Stimulated activated naive CD8-positive, alpha-beta T cell treated with anti-CD3 and anti-CD28 coated beads, Interleukin-15, Interleukin-2, amounts not matched to agents 100 U/mL and 50 U/mL, for 24 hours (primary cell): Measurements from ENCODE around the gene VEZT.
"Not testable (repeated sequence)": the region's sequence is repeated elsewhere in the genome, so short reads cannot be mapped to it uniquely, and the experiment has no call there.

Experiments
- ATAC-seq: fragments of 150-1000 bp; cut with Tn5 transposase; one replicate; pipeline ENCODE4 v1.10.0; 2021
- DNase-seq: peaks from one replicate; pipeline ENCODE4 v3.0.0; 2021

Gene VEZT

DNA sequence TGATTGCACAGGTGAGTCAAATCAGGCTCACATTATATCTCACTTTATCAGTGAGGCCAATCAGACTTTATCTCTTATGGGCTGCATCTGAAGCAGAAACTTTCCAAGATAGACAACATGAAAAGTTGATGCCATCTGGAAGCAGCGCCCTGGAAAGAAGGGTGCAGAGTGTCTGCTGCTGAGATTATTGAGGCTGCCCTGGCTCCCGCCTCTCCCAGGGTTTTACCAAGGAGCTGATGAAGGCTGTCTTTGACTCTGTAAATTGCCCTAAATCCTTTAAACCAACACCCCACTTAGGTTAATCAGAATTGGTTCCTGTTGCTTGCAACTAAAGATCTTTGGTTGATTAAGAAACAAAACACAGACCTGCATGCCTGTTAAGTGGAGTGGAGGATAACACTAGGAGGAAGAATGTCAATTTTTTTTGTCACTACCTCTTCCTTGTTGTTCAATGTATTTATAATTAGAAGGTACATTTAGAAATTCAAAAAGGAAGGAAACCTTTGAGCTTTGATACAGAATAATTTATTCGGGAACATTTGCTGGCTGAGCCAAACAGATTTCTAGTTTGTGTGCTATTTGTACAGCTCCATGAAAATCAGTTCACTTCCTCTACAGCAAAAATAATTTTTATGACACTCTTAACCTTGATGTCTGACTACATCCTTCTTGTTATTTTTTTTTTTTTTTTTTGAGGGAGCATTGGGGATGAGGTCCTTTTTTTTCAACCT is 104.1 kb downstream of the VEZT start:
- ATAC-seq (no peak), DNase-seq (no peak)

DNA sequence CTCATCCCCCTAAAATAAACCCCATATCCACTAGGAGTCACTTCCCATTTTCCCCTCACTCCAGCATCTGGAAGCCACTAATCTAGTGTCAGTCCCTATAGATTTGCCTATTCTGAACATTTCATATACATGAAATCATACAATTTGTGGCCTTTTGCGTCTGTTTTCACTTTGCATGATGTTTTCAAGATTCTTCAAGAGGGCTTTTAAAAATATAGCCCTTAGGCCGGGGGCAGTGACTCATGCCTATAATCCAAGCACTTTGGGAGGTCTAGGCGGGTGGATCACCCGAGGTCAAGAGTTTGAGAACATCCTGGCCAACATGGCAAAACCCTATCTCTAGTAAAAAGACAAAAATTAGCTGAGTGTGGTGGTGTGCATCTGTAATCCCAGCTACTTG is 104.7 kb downstream of the VEZT start:
- DNase-seq = no peak
- no peak for ATAC-seq

DNA sequence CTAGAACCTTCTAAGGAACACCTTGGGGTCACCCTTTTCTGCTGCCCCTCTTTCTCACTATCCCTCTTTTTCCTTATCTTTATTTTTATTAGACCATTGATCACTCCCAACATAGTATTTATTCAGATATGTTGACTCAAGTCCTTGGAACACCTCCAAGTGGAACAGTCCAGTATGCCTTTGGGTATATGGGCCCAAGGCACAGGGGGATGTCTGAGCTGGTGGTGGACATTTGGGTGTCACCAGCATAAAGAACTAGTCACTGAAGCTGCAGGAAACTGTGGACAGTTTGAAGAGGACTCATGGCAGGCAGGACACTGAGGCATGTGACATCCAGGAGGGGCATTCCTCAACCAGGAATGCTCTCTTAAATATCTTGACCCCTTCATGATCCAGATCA is 105.6 kb downstream of the VEZT start:
- ATAC-seq = no peak
- no peak for DNase-seq

DNA sequence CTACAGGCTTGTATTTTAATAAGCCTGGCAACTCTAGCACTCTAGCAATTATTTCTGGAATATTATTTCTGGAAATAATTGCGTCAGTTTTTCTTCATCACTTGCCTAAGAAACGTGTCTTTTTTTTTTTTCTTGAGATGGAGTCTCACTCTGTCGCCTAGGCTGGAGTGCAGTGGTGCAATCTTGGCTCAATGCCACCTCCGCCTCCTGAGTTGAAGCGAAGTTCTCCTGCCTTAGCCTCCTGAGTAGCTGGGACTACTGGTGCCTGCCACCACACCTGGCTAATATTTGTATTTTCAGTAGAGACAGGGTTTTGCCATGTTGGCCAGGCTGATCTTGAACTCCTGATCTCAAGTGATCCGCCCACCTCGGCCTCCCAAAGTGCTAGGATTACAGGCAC is 106.6 kb downstream of the VEZT start:
- not testable (repeated sequence) for ATAC-seq, DNase-seq

DNA sequence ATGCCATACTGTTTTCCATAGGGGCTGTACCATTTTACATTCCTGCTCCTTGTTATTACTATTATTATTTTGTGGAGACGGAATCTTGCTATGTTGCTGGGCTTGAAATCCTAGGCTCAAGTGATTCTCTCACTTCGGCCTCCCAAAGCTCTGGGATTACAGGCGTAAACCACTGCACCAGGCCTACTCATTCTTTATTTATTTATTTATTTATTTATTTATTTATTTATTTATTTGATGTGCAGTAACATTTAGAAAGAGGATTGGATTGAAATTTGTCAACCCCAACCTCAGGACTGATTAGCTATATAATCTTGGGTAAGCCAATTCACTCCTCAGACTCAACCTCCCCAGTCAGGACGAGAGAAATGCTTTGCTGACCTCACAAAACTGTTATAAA is 107.9 kb downstream of the VEZT start:
- no peak for ATAC-seq
- no peak for DNase-seq

DNA sequence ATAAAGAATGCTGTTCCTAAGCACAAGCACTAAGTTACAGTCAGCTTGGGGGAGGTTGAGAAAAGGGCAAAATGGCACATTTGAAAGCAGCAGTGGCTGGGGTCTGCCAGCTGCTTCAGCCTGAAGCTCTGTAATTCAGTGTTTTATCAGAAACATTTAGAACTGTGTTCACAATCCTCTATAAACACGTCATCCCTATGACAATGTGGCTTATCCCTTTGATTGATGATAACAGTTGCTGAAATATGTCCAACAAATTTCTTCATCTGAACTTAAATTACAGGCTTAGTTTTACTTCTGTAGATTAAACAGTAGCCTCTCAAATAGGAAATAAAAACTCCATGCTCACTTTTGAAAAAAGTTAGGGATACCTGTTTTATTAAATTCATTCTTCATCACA is 108.8 kb downstream of the VEZT start:
- DNase-seq (no peak), ATAC-seq (no peak)

DNA sequence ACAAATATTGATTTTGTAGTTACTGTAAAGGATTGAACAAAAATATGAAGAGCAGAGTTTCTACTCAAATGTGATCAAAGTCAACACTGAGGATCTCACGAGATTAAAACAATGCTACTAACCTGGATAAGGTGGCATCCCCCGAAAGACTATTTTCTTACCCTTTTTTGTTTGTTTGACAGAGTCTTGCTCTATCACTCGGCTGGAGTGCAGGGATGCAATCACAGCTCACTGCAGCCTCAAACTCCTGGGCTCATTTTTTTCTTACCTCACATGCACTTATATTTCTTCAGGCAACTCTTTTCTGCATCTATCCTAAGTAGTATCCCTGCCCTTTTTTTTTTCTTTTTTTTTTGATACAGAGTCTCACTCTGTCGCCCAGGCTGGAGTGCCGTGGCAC is 109.2 kb downstream of the VEZT start:
- ATAC-seq (no peak), DNase-seq (no peak)

DNA sequence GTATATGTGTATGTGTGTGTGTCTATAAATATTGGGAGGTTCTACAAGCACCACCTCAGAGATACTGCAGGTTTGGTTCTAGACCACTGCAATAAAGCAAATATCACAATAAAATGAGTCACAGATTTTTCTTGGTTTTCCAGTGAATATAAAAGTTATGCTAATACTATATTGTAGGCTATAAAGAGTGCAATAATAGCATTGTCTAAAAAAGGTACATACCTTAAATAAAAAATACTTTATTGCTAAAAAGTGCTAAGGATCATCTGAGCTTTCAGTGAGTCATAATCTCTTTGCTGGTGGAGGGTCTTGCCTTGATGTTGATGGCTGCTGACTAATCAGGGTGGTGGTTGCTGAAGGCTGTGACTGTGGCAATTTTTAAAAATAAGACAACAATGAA is 111.1 kb downstream of the VEZT start:
- ATAC-seq (no peak), DNase-seq (no peak)

DNA sequence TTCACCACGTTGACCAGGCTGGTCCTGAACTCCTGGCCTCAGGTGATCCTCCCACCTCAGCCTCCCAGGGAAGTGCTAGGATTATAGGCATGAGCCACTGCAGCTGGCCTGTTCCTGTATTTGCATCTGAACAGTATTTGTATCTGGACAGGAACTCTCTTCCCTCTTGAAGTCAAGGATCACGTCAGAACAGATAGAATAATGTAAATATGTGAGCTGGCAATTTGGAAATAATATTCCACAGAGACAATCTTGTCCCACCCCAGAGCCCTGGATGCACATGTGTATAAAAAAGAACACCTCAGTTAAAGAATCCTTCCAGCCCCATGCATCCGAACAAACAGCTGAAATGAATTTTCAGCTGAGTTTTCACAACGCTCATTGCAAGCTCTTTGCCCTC is 118.3 kb downstream of the VEZT start:
- ATAC-seq (no peak), DNase-seq (no peak)

DNA sequence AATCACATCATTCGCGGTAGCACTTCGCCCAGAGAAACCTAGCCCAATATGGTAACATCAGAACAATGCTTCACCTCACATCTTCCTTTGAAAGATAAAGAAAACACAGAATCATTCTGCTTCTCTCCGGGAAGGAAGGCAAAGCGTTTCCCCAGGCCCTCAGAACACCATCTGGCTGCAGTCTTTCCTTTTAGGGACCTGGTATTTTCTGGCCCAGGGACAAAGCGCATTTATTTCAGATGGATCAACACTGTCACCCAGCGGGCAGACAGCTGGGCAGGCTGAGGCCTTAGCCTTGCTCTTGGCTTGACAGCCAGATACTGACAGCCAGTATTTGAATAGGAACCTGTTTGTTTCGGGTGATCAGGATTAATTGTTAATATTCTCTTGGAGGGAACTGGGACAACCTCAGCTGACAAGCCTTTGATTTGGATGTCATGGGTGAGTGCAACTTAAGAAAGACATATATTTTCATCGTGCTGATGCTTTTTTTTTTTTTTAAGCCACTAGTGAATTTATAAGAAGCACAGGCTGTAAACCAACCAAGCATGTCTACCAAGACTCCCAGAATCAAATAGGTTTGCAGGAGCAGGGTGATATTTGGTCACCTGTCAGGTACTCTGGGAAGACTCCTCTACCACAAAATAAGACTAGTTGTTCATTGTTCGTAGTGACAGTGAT is 118.9 kb downstream of the VEZT start:
- no peak for DNase-seq

DNA sequence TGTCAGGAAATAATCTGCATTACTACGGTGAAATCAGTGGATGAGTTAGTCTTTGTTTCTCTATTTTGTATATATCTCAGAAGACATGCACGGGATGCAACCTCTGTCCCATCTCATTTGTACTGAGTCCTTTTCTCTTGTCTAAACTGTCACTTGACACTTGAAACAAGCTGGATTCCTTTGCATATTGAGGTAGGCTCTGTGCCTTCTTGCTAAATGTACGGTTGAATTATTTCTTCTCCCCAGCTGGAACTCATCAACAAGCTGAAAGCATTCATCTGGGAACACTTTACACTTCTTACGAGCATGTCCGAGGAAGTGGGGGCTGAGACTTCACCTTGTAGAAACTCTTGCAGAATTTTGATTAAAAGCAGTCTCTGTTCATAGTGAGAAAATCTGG is 119.5 kb downstream of the VEZT start:
- no peak for ATAC-seq
- DNase-seq = no peak

More for the DNA sequence above, 118.9 kb downstream of the VEZT start:
- no peak for ATAC-seq

DNA sequence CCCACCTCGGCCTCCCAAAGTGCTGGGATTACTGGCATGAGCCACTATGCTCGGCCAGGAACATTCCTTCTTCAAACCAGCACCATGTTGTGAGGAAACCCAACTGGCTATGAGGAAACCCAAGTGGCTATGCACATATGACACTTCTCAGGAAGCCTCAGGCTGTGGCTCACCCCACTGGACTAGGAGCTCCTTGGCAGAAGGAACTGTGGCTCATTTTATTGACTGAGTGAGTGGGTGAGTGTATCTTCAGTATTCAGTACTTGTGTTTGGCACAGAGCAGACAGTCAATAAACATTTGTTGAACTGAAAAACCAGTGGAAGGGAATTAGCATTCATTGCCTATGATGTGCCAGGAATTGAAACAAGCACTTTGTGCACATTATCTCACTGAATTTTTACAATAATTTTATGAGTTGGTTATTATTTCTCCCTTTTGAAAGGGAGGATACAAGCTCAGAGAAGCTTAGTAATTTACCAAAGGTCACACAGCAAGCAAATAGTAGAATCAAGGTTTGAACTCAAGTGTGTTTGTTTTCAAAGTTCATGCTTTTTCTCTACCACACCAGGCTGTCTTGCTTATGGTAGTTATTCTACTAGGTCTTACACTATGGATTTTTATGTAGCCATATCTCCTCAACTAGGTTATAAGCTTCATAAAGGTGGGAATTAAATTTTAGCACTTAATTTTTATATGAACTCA is 121.6 kb downstream of the VEZT start:
- ATAC-seq (no peak), DNase-seq (no peak)

DNA sequence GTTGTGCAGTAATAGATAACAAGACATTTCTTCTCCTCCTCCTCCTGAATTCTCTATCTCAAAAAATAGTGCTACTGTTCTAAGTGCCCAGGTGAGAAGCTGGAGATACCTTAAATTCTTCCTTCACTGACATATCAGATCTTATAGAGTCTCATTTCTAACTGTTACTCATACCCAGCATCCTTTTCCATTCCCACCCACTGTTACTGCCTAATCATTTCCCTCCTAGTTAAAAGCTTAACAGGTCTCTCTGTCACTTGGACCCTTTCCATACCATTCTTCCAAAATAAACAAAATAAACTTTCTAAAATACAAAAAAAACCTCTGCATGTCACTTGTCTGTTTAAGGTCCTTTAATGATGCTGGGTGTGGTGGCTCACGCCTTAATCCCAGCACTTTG is 124.4 kb downstream of the VEZT start:
- ATAC-seq = no peak
- DNase-seq = no peak

DNA sequence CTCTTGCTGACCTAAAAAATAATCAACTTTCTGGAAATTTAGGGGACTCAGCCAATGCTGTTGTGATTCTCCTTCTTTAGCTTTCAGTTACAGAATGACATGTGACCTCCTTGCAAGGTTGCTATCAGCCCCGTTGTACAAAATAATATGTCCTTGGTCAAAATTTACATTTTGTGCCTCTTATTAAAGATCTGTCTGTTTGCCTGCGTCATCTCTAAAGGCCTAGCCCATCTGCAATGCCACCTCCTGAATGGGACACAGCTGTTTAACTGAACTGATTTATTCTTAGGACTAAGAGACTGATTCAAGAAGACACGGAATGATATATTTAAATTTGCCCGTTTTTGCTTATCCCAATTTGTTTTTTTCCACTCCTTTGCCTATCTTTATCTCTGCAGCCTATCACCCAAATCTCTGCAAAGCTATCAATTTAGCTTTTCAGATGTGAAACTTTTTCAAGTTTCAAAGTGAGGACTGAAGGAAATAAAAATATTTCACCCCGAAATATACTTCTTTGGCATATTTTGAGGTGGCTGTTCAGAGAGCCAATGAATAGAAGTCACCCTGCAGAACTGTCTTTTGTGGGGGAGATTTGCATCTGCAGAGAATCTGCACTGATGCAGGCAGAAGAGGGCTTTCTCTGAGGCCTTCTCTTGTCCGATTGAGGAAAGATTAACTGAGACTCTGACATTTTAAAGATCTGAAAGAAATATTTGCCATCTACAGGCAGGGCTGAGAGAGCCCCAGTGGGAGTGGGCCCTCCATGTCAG is 126.0 kb downstream of the VEZT start:
- ATAC-seq (no peak), DNase-seq (no peak)

DNA sequence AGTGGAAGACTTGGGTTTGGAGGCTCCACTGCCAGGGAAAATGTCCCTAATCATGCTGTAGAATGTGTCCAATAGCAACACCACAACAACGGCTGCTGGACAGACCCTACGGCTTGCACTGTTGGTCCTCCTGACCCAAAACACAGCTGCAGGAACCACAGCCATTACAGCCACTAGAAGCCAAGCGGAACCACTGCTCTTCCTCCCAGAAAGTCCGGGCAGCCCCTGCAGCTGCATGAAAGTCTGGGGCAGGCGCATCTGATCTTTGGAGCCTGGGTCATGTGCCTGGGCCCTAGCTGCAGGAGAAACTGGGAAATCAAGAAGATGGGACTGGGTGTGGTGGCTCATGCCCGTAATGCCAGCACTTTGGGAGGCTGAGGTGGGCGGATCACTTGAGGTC is 131.7 kb downstream of the VEZT start:
- DNase-seq (no peak), ATAC-seq (no peak)

DNA sequence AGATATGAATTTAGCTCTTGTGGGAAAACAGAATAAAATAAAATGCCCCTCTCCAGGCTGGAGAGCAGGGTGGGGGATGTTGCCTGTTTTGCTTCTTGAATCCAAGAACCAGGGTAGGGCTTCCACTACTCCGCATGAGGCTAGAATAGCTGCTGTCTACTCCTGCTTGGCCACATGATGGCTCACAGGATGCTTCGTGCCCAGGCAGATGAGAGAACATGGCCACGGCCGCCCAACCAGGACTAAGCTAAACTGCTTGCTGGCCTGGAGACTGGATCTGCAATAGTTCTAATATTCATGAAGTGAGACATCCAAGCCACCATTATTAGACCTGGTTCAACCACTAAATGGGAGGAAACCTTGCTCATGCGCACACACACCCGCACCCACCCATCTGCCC is 134.1 kb downstream of the VEZT start:
- DNase-seq = no peak
- ATAC-seq = no peak
